Epithelial cell of prostate (primary cell): ENCODE results near the gene ATP7B.
A peak's percentile ranks its signal among the peaks of the same experiment; 100 is the strongest.
"Not testable (repeated sequence)": the region's sequence is repeated elsewhere in the genome, so short reads cannot be mapped to it uniquely, and the experiment has no call there.

Experiments used
- DNase-seq: peaks from one replicate; pipeline ENCODE4 v3.0.0-alpha.2; 2011; ENCODE audit warnings: low read depth, low spot score
- H3K27ac ChIP-seq: fragments of 450-650 bp; 2 replicates; pipeline ENCODE4 v1.5.1; 2017; ENCODE audit warnings: mild to moderate bottlenecking

The ATP7B gene

DNA sequence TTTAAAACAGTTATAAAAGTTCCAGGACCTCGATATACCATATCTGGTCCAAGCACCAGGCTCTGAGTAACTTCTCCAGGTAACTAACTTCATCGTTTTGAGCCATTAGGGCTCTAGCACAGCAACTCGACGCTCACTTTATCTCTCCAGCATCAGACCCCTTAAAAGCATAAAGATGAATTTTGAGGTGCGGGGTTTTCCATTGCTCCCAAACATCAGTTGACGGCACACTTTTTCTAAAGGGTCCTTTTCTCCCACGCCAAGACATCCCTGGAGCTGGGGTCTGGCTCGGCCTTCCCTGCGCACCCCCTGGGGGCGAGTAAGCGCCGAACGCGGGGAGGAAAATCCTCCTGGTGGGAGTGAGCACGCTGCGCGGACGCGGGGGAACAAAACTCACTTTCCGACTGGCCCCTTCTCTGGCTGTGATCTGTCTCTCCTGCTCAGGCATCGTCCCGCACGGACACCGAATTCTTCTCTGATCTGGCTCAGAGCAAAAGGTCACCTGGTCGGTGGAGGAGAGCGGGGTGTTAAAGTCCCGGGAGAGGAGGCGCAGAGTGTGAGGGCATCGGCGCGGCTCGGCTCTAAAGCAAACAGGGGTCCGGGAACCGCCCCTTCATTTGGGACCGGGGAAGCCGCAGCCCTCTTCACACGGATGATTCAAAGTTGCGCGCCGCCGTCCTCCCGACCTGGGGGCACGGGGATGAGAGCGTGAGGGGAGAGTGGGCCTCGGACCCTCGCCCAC lies at the start of gene ATP7B:
Gene ATP7B (minus strand): TSS at position 561 of the 742 bp plus-strand sequence. CDS start 113 bp downstream, at position 448.
- DNase-seq, result no peak
- H3K27ac ChIP-seq, result no peak within 1 kb of the TSS

GRCh38 chr13:52053460-52053859 lies 42.2 kb upstream of the ATP7B start:
- no peak for DNase-seq
- no peak overlapping the region for H3K27ac ChIP-seq

GRCh38 chr13:52051400-52051799 lies 40.1 kb upstream of the ATP7B start:
- H3K27ac ChIP-seq, result no peak overlapping the region
- no peak for DNase-seq

- no peak for DNase-seq
- no peak overlapping the region for H3K27ac ChIP-seq
These were observed 37.3 kb upstream of the ATP7B start for GRCh38 chr13:52048516-52048915.

DNA sequence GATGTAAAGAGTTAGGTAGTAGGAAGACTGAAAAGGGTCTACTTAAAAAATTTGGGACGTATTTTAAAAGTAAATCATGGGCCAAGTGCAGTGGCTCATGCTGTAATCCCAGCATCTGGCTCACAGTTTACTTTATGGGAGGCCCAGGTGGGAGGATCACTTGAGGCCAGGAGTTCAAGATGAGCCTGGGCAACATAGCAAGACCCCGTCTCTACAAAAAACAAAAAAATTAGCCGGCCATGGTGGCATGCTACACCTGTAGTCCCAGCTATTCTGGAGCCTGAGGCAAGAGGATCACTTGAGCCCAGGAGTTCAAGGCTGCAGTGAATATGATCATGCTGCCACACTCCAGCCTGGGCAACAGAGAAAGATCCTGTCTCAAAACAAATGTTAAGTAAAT lies 36.2 kb upstream of the ATP7B start:
- no peak for DNase-seq
- H3K27ac ChIP-seq, result no peak overlapping the region

DNA sequence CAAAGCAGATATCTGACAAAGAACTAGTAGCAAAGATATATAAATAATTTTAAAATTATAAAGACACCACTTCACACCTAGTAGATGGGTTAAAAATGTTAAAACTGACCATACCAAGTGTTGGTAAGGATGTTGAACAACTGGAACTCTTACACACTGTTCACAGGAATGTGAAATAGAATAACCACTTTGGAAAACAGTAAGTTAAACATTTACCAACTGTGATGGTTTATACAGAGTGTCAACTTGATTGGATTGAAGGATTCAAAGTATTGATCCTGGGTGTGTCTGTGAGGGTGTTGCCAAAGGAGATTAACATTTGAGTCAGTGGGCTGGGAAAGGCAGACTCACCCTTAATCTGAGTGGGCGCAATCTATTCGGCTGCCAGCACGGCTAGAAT lies 32.4 kb upstream of the ATP7B start:
- DNase-seq, result no peak
- no peak overlapping the region for H3K27ac ChIP-seq

GRCh38 chr13:52036037-52036436 lies 24.8 kb upstream of the ATP7B start:
- H3K27ac ChIP-seq, result no peak overlapping the region

DNA sequence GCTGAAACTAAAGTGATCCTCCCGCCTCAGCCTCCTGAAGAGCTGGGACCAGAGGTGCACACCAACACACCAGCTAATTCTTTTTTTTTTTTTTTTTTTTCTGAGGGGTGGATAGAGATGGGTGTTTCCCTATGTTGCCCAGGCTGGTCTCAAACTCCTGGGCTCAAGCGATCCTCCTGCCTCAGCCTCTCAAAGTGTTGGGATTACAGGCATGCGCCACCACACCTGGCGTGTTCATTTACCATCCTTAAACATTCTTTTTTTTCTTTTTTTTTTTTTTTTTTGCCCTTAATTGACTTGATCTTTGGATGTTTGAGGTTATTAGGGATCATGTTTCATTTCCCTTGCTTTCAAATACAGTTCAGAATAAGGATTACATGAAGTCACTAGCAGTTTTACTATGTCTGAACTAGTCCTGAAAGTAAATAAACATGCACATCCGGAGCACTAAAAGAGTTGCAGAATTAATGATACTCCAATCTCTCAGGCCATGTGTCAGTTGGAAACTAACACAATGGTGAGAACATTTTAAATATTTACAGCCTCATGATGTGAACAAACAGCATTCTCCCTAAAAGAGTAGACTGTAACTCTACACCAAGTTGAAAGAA lies 23.5 kb upstream of the ATP7B start:
- no peak overlapping the region for H3K27ac ChIP-seq
- DNase-seq, result no peak

More at GRCh38 chr13:52036037-52036436, 24.8 kb upstream of the ATP7B start:
- DNase-seq, result no peak

DNA sequence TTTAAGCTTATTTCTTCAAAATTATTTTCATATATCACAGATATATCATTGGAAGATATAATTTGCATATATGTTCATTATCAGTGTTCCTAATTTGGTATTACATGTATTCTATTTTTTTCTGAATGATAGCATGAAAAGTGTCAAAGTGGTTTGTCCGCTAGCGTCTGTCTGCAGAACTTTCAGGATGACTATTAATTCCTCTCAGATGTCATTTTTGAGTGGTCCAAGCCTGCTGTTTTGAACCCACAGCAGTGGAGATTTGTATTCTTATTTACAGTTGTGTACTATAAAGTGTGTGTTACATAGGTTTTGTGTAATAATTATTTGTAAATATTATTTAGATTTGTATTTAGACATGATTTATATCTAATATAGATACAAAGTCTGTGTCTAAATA lies 21.8 kb upstream of the ATP7B start:
- no peak overlapping the region for H3K27ac ChIP-seq
- no peak for DNase-seq

- H3K27ac ChIP-seq, result not testable (repeated sequence)
These were observed 19.2 kb upstream of the ATP7B start for GRCh38 chr13:52030401-52030800.

DNA sequence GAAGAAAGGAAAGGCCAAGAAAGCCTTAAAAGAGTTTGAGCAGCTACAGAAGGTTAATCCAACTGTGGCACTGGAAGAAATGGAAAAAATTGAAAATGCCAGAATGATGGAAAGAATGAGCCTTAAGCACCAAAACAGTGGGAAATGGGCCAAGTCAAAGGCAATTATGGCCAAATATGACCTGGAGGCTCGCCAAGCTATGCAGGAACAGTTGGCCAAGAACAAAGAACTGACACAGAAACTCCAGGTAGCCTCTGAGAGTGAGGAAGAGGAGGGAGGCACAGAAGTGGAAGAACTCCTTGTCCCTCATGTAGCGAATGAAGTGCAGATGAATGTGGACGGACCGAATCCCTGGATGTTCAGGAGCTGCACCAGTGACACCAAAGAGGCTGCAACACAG lies 18.3 kb upstream of the ATP7B start:
- no peak overlapping the region for H3K27ac ChIP-seq
- no peak for DNase-seq

More at GRCh38 chr13:52030401-52030800, 19.2 kb upstream of the ATP7B start:
- not testable (repeated sequence) for DNase-seq

DNA sequence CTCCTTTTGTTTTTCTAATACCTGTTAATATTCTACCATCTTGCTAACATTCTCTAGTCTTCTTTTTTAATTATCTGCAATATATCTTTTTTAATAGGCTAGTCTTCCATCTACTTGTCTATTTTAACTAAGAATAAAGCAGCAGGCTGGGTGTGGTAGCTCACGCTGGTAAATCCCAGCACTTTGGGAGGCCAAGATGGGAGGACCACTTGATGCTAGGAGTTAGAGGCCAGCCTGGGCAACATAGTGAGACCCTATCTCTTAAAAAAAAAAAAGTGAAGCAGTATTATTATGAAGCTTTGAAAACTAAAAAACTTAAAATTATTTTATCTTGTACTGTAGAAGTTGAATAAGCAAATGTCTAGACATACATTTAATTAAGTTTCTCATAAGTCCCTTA lies 16.6 kb upstream of the ATP7B start:
- no peak for DNase-seq
- no peak overlapping the region for H3K27ac ChIP-seq

DNA sequence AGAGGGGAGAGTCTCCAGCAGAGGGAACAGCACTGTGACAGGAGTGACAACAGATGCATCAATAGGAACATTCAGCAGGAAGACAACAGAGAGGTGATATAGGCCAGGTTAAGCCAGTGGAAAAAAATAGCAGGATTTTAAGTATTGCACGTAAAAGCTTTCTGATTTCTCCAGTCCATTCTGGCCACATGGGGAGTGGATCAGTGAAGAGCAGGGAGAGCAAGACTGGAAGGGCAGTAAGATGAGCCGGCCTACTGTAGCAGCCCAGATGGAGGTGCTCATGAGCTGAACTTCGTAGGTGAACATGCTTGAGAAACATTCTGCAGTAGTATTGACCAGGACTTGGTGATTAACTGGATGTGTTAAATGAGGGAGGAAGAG lies 15.0 kb upstream of the ATP7B start:
- no peak for DNase-seq
- no peak overlapping the region for H3K27ac ChIP-seq

GRCh38 chr13:52025475-52026245 lies 14.4 kb upstream of the ATP7B start:
- no peak for DNase-seq
- no peak overlapping the region for H3K27ac ChIP-seq

DNA sequence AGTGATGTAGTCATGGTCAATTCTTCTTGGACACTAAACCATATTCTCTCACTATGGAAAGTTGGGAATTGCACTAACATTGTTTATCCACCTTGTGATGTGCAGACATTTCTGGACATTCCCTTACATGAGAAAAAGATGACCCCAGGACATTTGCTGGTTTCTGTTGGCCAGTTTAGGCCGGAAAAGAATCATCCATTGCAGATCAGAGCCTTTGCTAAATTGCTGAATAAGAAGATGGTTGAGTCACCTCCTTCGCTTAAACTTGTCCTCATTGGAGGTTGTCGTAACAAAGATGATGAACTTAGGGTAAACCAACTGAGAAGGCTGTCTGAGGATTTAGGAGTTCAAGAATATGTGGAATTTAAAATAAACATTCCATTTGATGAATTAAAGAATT lies 13.2 kb upstream of the ATP7B start, which contains the start of gene UTP14C:
Gene UTP14C (plus strand): TSS at position 211 of the 400 bp plus-strand sequence. CDS start 4,114 bp downstream, outside the sequence.
- peak; percentile 12 for DNase-seq
- peak within 1 kb of the TSS; percentile 4 for H3K27ac ChIP-seq

GRCh38 chr13:52022356-52022755 lies 11.1 kb upstream of the ATP7B start:
- H3K27ac ChIP-seq, result no peak overlapping the region
- no peak for DNase-seq

DNA sequence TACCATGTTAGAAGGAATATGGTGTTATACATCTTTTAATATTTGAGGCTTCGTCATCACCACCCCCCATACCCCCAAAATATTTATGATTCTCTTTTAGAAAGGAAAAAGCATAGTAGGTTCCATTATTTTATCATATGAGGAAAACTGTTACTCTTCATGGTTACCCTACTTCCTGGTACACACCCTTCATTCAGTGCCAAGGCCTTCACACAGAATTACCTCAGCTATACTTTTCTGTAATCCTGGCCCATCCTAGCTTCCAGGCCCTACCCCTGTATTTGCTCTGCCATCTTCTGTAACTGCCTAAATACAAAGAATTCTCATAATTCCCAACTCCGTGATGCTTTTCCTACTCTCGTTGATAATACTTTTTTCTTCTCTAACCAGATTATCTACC lies 8.9 kb upstream of the ATP7B start:
- no peak for DNase-seq
- no peak overlapping the region for H3K27ac ChIP-seq

GRCh38 chr13:52016296-52016695 lies 5.0 kb upstream of the ATP7B start:
- H3K27ac ChIP-seq, result no peak overlapping the region
- DNase-seq, result no peak

- DNase-seq, result no peak
- no peak overlapping the region for H3K27ac ChIP-seq
These were observed 1.2 kb upstream of the ATP7B start for GRCh38 chr13:52012512-52012836.

- DNase-seq, result peak; percentile 88
- no peak within 1 kb of the TSS for H3K27ac ChIP-seq
These were observed 622 bp upstream of the ATP7B start, which contains the start of gene ALG11 for GRCh38 chr13:52011632-52012511. Gene ALG11 (plus strand): TSS chr13:52012398. CDS start chr13:52012419, 21 bp downstream.
